ENCODE measurements around the gene CCDC50. TPM values are rescaled to one million over a fixed set of nuclear protein-coding genes. Genes with fewer than 3 reads are reported as not detected.

CCDC50 gene
- total RNA-seq, 1 donor from 2014 or later = 57.7 TPM

DNA sequence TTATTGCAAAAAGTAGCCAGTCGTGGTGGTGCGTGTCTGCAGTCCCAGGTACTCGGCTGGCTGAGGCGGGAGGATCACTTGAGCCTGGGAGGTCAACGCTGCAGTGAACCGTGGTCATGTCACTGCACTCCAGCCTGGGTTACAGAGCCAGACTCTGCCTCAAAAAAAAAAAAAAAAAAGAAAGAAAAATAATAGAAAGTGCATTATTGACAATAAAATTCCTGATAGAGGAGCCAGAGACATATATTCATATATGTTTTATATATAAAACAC, 88.2 kb downstream of the CCDC50 start:
- Histone ChIP-seq H3K4me3 (ENCODE audit: low read depth, low read length) (no peak overlapping the region), H3K36me3 (ENCODE audit: control insufficient read depth, insufficient read depth, low read length) (no peaks in the 10 kb centered on the region), H3K27me3 (ENCODE audit: control insufficient read depth, insufficient read depth, low read length) (no peaks in the 10 kb centered on the region)
- DNase-seq (ENCODE audit: low read depth) (no peak), FAIRE-seq (no peak)
- TF ChIP-seq, protein P1, sequence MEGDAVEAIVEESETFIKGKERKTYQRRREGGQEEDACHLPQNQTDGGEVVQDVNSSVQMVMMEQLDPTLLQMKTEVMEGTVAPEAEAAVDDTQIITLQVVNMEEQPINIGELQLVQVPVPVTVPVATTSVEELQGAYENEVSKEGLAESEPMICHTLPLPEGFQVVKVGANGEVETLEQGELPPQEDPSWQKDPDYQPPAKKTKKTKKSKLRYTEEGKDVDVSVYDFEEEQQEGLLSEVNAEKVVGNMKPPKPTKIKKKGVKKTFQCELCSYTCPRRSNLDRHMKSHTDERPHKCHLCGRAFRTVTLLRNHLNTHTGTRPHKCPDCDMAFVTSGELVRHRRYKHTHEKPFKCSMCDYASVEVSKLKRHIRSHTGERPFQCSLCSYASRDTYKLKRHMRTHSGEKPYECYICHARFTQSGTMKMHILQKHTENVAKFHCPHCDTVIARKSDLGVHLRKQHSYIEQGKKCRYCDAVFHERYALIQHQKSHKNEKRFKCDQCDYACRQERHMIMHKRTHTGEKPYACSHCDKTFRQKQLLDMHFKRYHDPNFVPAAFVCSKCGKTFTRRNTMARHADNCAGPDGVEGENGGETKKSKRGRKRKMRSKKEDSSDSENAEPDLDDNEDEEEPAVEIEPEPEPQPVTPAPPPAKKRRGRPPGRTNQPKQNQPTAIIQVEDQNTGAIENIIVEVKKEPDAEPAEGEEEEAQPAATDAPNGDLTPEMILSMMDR (IDR thresholded peaks at IDR 0.05; ENCODE audit: insufficient read depth, low read length, severe bottlenecking) = no peak

DNA sequence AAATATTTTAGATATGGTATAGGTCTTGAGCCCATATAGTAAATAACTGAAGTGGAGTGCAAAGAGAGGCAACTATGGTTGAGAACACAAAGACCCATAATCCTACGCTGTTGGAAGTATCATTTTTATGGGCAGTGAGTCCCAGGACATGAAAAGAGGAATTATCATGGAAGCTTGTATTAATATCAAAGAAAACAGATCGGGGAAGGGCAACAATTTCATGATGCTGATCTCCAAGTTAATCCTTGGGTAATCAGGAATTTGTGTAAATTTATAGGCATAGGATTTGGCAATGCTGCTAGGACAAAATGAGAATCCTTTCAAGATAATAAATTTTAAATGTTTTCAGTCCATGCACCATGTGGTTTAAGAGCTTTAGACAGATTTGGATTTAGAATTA, 91.6 kb downstream of the CCDC50 start:
- TF ChIP-seq, protein P1 (IDR thresholded peaks at IDR 0.05; ENCODE audit: insufficient read depth, low read length, severe bottlenecking) = no peak
- no peak for DNase-seq (ENCODE audit: low read depth)
- Histone ChIP-seq H3K36me3 (ENCODE audit: control insufficient read depth, insufficient read depth, low read length) (no peaks in the 10 kb centered on the region), H3K27me3 (ENCODE audit: control insufficient read depth, insufficient read depth, low read length) (no peaks in the 10 kb centered on the region), H3K4me3 (ENCODE audit: low read depth, low read length) (no peak overlapping the region)
- no peak for FAIRE-seq

DNA sequence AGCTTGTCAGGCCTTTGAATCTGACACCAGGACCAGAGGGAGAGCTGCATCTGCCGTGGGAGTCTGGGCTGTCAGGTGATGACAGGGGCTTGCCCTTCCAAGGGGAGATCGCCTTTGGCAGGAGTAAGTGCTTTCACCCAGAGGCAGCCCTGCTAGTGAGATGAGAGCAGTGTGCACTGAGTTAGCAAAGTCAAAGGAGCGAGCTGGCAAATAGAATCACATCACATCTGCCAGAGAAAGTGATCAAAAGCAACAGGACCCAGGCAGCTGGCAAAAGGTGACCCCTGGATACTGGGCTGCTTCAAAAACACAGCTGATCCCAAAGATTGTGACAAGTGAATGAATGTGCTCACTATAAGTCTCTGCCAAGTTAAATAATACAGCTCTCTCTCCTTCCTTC, 95.7 kb downstream of the CCDC50 start:
- no peaks in the 10 kb centered on the region for H3K27me3 ChIP-seq (ENCODE audit: control insufficient read depth, insufficient read depth, low read length)
- no peak for DNase-seq (ENCODE audit: low read depth)
- TF ChIP-seq, protein P1 (IDR thresholded peaks at IDR 0.05; ENCODE audit: insufficient read depth, low read length, severe bottlenecking) = no peak
- no peaks in the 10 kb centered on the region for H3K36me3 ChIP-seq (ENCODE audit: control insufficient read depth, insufficient read depth, low read length)
- no peak overlapping the region for H3K4me3 ChIP-seq (ENCODE audit: low read depth, low read length)
- no peak for FAIRE-seq

DNA sequence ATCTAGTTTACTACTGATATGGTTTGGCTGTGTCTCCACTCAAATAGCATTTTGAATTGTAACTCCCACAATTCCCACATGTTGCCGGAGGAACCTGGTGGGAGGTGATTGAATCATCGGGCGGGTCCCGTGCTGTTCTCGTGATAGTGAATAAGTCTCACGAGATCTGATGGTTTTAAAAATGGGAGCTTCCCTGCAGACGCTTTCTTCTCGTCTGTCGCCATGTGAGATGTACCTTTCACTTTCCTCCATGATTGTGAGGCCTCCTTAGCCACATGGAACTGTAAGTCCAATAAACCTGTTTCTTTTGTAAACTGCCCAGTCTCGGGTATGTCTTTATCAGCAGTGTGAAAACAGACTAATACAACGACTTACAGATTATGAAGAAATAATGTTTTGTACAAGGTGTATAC, 96.1 kb downstream of the CCDC50 start:
- FAIRE-seq (no peak), DNase-seq (ENCODE audit: low read depth) (no peak)
- Histone ChIP-seq H3K4me3 (ENCODE audit: low read depth, low read length) (no peak overlapping the region), H3K36me3 (ENCODE audit: control insufficient read depth, insufficient read depth, low read length) (no peaks in the 10 kb centered on the region), H3K27me3 (ENCODE audit: control insufficient read depth, insufficient read depth, low read length) (no peaks in the 10 kb centered on the region)
- TF ChIP-seq, protein P1 (IDR thresholded peaks at IDR 0.05; ENCODE audit: insufficient read depth, low read length, severe bottlenecking) = no peak

DNA sequence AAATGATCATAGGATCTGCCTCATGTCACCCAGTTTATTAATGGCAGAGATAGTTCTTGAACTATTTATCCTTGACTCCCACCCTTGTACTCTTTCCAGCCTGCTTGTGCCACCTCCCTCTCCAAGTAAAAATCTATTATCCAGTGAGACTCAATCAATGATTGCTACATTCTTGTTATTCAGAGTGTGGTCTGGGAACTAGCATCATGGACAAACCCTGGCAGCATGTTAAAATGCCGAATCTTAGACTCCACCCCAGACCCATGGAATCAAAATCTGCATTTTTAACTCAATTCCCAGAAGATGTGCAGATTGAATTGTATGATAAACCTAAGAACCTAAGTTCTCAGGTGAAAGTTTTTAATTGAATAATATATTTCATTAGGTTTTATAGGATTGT, 97.1 kb downstream of the CCDC50 start:
- Histone ChIP-seq H3K4me3 (ENCODE audit: low read depth, low read length) (no peak overlapping the region), H3K27me3 (ENCODE audit: control insufficient read depth, insufficient read depth, low read length) (no peaks in the 10 kb centered on the region), H3K36me3 (ENCODE audit: control insufficient read depth, insufficient read depth, low read length) (no peaks in the 10 kb centered on the region)
- no peak for DNase-seq (ENCODE audit: low read depth)
- TF ChIP-seq, protein P1 (IDR thresholded peaks at IDR 0.05; ENCODE audit: insufficient read depth, low read length, severe bottlenecking) = no peak
- FAIRE-seq = no peak

DNA sequence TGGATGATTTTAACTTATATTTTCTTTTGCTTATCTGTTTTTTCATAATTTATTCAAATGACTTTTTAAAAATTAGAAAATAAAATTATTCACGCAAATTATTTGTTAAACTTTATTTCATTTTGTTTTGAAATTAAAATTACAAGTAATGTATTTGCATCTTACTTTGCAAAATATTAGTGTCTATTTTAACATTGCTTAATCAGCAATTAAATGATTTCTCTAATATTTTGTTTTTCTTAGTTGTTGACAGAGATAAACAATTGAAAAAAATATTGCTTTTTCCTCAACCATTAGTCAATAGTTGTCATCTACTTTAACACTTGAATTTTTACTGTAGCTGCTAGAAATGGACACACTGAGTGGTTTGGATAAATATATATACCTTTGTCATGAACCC, 99.0 kb downstream of the CCDC50 start:
- TF ChIP-seq, protein P1 (IDR thresholded peaks at IDR 0.05; ENCODE audit: insufficient read depth, low read length, severe bottlenecking) = no peak
- no peak for DNase-seq (ENCODE audit: low read depth)
- FAIRE-seq = no peak
- Histone ChIP-seq H3K36me3 (ENCODE audit: control insufficient read depth, insufficient read depth, low read length) (no peaks in the 10 kb centered on the region), H3K4me3 (ENCODE audit: low read depth, low read length) (no peak overlapping the region), H3K27me3 (ENCODE audit: control insufficient read depth, insufficient read depth, low read length) (no peaks in the 10 kb centered on the region)

All from bronchial epithelial cell (primary cell).